HG02610 (cell line): ENCODE results near the gene ARID3B.
"Not testable (repeated sequence)": the region's sequence is repeated elsewhere in the genome, so short reads cannot be mapped to it uniquely, and the experiment has no call there.

Source experiments
- ATAC-seq: cut with Tn5 transposase; IDR thresholded peaks from one replicate; pipeline ENCODE4 v1.9.1; 2021; ENCODE audit warnings: mild to moderate bottlenecking, moderate library complexity; ENCODE audit not compliant: unreplicated experiment

Gene ARID3B

GRCh38 chr15:74564182-74564581 is 23.2 kb downstream of the ARID3B start:
- ATAC-seq: no peak

- no peak for ATAC-seq
Observed at GRCh38 chr15:74565381-74566085, 24.5 kb downstream of the ARID3B start.

GRCh38 chr15:74568594-74568993 is 27.6 kb downstream of the ARID3B start:
- ATAC-seq: no peak

DNA sequence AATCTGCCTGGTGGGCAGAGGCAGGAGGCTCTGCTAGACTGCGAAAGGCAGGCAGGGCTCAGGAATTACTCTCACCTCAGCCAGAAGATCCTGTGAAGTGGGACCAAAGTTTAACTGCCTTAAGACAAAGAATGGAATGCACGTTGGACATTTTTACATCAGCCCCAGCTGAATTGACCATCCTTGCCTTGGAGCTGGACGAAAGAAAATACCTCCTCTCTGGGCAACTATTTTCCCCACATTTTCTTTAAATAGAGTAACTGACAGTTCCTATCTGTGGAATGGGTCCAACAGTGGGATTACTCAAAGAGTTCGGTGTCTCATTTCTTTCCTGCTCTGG is 28.7 kb downstream of the ARID3B start:
- ATAC-seq: no peak

GRCh38 chr15:74571191-74571590 is 30.2 kb downstream of the ARID3B start:
- ATAC-seq: no peak

DNA sequence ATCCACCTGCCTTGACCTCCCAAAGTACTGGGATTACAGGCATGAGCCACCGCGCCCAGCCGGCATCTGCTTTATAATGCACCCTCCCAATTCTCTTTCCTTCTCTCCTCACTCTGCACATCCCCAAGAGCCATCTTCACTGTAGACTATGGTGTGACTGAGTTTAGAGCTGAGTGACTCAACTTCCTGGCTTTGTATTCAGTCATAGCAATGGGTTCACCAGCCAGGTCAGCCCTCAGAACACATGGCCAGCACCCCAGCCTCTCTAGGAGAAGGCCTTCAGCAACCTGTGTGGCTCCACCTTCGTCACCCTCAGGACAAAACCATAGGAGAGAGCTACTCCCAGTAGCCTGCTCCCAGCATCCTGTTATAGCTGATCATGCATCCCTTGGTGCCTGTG is 33.0 kb downstream of the ARID3B start:
- no peak for ATAC-seq

- no peak for ATAC-seq
Observed at GRCh38 chr15:74578496-74578994, 37.5 kb downstream of the ARID3B start.

DNA sequence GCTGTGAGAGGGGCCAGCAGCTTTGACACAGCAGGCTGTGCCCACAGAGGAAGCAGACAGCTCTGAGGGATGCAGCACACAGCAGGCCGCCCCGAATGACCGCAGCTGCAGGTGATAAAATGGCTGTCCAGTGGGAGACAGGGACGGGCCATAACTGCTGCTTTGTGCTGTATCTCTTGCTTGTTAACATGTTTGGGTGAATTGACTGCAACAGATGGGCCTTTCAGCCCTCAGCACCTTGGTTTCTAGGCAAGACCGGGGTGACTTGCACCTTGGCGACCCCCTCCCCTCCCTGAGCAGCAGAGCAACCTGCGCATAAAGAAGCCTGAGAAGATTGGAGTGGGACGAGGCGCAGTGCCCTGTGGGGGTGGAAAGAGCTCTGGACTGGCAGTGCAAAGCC is 38.0 kb downstream of the ARID3B start:
- no peak for ATAC-seq

DNA sequence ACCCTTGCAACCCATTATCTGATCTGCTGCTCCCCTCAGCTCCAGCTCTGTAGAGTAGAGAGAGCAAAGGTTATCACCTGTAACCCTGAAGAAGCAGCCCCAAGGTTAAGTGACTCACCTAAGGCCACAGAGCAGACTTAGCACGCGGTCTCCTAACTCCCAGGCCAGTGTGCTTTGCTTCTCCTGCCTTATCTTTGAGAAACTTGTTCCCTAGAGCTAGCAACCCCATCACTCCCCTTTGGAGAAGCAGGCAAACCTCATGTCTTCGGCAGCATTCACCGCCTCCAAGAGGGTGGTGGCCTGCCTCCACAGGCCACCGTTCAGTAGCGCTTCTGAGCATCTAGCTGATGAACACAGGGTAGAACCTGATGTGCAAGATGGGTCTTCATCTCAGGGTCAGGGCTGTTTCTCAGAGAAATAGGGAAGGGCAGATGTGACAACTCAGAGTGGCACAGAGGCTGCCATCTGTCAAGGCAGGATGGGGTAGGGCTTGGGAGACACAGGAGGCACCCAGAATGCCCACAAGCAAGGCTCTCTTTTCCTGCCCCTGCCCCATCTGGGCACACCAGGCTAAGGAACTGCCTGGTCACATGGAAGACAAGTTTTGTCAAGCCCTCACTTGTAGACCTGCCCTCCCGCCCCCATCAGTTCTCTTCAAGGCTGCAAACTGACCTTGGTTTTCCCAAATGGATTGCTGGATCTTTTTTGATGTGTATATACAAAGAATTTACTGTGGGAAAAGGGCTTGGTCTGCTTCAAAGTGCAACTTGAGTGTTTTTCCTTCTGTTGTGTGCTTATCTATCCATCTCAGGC is 39.7 kb downstream of the ARID3B start:
- ATAC-seq: no peak

DNA sequence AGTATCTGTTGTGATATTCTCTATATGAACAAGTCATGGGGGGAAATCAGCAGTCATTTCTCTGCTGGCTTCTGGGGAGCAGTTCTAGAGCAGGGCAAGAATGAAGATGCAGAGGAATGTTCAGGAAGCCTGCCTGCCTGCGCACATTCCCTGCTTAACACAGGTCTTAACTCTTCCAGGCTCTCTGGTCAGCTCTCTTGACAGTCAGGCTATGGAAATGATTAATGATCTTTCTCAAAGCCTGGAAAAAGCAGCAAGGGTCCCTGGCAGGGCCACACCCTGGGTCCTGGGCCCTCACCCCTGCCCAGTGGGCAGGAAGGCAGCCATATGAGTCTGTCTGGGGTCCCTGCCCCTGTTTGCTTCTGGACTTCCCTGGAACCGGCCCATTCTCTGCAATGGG is 43.2 kb downstream of the ARID3B start:
- no peak for ATAC-seq

DNA sequence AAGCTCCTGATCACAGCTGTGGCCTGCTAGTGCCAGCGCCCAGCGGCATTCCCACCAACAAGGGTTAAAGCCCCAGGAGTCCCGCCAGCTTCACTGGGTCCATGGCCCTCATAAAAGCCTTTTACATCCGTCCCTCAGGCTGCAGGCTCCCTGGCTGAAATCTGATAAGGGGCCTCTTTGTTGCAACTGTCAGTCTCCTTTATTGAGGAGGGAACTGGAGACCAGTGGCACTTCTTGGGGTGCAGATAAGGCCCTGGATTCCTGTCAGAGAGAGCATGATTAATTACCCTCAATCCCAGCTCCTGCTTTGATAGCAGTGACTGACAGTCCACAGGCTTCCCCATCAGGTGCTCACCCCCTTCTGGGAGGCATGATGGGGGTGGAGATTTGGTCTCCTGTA is 43.8 kb downstream of the ARID3B start:
- no peak for ATAC-seq

GRCh38 chr15:74585191-74585590 is 44.2 kb downstream of the ARID3B start:
- no peak for ATAC-seq

- ATAC-seq: no peak
Observed at GRCh38 chr15:74585857-74586256, 44.8 kb downstream of the ARID3B start.

DNA sequence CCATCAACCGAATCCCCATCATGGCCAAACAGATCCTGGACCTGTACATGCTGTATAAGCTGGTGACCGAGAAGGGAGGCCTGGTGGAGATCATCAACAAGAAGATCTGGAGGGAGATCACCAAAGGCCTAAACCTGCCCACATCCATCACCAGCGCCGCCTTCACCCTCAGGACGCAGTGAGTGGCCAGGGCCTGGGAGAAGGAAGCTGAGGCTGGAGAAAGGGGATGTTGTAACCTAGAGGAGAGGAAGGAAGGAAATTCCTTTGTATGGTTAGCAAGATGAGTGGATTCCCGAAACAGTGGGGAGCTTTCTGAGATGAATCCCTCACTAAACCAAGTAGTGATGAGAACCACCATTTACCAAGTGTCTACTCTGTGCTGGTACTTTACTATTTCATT is 48.8 kb downstream of the ARID3B start:
- no peak for ATAC-seq

GRCh38 chr15:74592222-74592621 is 51.2 kb downstream of the ARID3B start:
- ATAC-seq: no peak

DNA sequence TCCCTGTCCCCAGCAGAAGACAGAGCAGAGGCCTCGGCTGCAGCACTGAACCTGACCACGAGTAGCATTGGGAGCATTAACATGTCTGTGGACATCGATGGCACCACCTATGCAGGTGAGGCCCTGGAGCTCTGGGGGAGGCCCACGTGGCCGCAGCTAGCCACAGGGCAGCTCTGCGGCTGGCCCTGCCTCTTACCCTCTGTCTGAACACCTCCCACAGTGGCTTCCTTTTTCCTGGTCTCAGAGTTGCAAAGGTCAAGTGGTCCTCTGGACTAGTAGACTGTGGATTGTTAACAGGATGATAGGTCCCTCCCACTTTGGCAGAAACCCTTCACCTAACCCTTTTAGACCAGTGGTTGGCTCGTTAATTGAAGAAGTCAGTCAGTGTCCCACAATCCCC is 52.1 kb downstream of the ARID3B start:
- ATAC-seq: no peak

- ATAC-seq: no peak
Observed at GRCh38 chr15:74594455-74594854, 53.4 kb downstream of the ARID3B start.

- ATAC-seq: no peak
Observed at GRCh38 chr15:74595271-74595670, 54.3 kb downstream of the ARID3B start.

GRCh38 chr15:74596736-74597135 is 55.7 kb downstream of the ARID3B start:
- not testable (repeated sequence) for ATAC-seq

DNA sequence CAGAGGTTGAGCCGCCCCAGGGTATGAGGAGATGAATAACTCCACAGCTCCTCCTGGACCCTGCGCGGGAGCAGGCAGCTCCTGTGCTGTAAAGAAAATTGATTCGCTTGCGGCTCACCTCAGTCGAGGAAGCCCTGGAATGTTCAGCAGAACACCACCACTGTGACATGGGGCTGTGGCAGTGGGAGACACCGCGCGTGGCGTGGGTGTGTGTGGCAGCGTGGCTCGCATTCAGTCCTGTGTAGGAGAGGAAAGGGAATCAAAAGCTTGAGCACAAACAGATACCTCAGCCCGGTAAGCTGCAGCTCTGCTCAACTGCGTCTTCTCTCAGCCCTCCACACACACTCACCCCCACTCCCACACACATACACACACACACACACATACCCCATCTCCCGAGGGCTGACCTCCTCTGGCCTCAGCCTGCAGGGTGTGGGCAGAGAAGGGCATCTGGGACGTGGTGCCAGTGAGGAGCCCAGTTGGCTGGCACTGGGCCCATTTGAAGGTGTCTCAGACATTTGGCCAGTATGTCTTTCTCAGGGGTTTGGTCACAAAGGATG is 56.2 kb downstream of the ARID3B start:
- ATAC-seq: not testable (repeated sequence)

GRCh38 chr15:74598126-74598842 is 57.3 kb downstream of the ARID3B start:
- ATAC-seq: peak; percentile 90
